ENCODE measurements around the gene COMMD1. TPM values are rescaled to one million over a fixed set of nuclear protein-coding genes. Genes with fewer than 3 reads are reported as not detected.
"Not testable (repeated sequence)": the region's sequence is repeated elsewhere in the genome, so short reads cannot be mapped to it uniquely, and the experiment has no call there.

COMMD1 gene
- total RNA-seq, 1 donor from 2014 or later = 43.6 TPM

DNA sequence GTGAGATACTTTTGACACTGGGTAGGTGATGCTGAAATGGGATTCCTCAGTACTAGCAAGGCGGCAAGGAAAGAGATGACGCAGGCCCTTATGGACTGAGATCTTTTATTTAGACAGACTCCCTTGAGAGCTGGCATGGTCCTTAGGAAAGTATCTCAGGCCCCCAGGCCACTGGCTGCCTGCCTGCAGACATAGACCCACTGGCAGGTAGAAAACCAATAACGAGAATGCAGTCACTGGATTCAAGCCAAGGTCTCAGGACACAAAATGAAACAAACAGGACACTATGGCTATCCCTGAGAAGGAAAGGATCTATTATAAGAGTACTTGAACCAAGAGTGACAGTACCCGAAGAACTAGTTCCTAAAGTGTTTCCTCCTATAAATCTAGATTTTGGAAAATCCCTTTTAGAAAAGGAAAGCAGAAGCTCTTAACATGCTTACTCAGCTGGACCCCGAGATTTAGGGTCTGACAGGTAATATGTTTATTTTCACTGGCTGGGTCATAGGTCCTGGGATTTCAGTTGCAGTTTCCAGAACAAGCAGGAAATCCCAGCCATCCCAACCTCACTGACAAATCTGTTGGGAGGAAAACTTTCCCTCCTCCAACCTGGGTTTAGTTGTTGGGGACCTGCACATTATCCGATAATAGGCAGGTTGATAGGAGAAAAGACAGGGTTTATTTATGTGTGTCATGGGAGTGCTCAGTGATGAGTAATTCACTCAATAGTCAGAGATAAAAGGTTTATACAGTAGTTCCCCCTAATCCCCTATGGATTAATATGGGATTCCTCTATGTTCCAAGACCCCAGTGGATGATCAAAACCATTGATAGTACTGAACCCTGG, 44.5 kb downstream of the COMMD1 start:
- H3K27me3 Mint-ChIP-seq = no peaks in the 10 kb centered on the region
- peak overlapping the region; percentile 20 for H3K27ac Mint-ChIP-seq
- no peak for DNase-seq (ENCODE audit: extremely low spot score, unreplicated experiment)
- peaks cover 28% of the 10 kb centered on the region for H3K4me1 Mint-ChIP-seq (ENCODE audit: unreplicated experiment)
- peaks cover 9% of the 10 kb centered on the region for H3K9me3 Mint-ChIP-seq
- peaks cover 12% of the 10 kb centered on the region for H3K36me3 Mint-ChIP-seq
- TF ChIP-seq, protein P1, sequence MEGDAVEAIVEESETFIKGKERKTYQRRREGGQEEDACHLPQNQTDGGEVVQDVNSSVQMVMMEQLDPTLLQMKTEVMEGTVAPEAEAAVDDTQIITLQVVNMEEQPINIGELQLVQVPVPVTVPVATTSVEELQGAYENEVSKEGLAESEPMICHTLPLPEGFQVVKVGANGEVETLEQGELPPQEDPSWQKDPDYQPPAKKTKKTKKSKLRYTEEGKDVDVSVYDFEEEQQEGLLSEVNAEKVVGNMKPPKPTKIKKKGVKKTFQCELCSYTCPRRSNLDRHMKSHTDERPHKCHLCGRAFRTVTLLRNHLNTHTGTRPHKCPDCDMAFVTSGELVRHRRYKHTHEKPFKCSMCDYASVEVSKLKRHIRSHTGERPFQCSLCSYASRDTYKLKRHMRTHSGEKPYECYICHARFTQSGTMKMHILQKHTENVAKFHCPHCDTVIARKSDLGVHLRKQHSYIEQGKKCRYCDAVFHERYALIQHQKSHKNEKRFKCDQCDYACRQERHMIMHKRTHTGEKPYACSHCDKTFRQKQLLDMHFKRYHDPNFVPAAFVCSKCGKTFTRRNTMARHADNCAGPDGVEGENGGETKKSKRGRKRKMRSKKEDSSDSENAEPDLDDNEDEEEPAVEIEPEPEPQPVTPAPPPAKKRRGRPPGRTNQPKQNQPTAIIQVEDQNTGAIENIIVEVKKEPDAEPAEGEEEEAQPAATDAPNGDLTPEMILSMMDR (conservative IDR thresholded peaks at IDR 0.05) = no peak
- no peak overlapping the region for H3K4me3 Mint-ChIP-seq

DNA sequence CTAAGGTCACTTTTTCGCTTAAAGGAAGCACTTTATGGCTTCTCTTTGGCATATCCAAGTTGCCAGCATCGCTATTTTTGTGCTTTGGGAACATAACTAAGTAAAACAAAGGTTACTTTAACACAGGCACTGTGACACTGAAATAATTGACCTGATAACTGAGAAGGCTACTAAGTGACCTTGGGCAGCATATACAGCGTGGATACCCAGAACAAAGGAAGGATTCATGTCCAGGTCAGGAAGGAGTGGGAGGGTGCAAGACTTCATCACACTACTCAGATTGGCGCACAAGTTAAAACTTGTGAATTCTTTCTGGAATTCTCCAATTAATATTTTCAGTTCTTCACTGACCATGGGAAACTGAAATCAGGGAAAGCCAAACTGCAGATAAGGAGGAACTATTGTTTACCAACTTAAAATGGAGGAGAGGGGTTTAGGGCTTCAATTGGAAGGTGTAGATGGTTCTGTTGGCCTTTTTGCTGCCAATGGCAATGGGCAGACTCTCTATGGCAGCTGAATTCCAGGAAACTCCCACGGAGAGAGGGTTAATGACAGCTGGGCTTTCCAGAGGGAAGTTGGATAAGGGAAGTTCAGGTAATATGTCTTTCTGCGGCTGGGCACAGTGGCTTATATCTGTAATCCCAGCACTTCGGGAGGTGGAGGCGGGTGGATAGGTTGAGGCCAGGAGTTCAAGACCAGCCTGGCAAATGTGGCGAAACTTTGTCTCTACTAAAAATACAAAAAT, 45.3 kb downstream of the COMMD1 start:
- H3K27me3 Mint-ChIP-seq = no peaks in the 10 kb centered on the region
- H3K4me3 Mint-ChIP-seq = no peak overlapping the region
- TF ChIP-seq, protein P1 (conservative IDR thresholded peaks at IDR 0.05) = no peak
- peaks cover 22% of the 10 kb centered on the region for H3K4me1 Mint-ChIP-seq (ENCODE audit: unreplicated experiment)
- H3K9me3 Mint-ChIP-seq = peaks cover 9% of the 10 kb centered on the region
- DNase-seq (ENCODE audit: extremely low spot score, unreplicated experiment) = no peak
- H3K36me3 Mint-ChIP-seq = peaks cover 12% of the 10 kb centered on the region
- H3K27ac Mint-ChIP-seq = no peak overlapping the region

DNA sequence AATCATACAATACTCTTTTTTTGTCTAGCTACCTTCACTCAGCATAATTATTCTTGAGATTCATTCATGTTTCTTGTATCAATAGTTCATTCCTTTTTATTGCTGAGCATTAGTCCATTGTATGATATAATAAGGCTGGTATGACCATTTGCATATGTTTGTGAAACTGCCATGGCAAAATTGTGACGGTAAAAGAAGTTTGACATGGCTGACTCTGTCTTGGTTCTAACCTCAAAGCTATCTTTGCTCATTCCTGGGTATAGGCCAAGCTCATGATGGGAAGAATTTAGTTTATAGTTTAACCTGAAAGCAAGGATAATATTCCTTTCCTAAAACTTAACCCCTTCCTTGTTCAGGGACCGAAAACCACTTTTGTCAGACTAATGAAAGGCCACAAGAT, 46.4 kb downstream of the COMMD1 start:
- no peaks in the 10 kb centered on the region for H3K27me3 Mint-ChIP-seq

DNA sequence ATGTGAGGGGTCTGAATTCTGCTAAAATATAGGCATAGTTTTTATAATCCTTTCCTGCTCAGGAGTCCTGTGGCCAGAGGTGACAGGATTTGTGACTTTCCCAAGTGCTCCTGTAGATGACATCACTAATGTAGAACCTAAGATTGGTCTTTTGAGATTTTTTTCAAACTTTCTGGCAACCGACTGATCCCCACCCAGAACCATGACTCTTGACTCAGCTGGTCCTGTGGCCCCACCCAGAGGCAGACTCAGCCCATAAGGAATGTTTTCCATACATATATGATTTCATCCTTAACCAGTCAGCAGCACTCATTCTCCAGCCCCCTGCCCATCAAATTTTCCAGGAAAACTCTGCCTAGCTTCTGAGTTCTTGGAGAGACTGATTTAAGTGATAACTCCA, 46.8 kb downstream of the COMMD1 start:
- H3K4me1 Mint-ChIP-seq (ENCODE audit: unreplicated experiment) = peaks cover 21% of the 10 kb centered on the region
- H3K27me3 Mint-ChIP-seq = no peaks in the 10 kb centered on the region
- no peak overlapping the region for H3K4me3 Mint-ChIP-seq
- no peak for DNase-seq (ENCODE audit: extremely low spot score, unreplicated experiment)
- TF ChIP-seq, protein P1 (conservative IDR thresholded peaks at IDR 0.05) = no peak
- no peak overlapping the region for H3K27ac Mint-ChIP-seq
- H3K36me3 Mint-ChIP-seq = peaks cover 12% of the 10 kb centered on the region
- H3K9me3 Mint-ChIP-seq = peaks cover 9% of the 10 kb centered on the region

More for the DNA sequence above, 46.4 kb downstream of the COMMD1 start:
- H3K9me3 Mint-ChIP-seq = peaks cover 9% of the 10 kb centered on the region
- H3K36me3 Mint-ChIP-seq = peaks cover 12% of the 10 kb centered on the region
- no peak overlapping the region for H3K4me3 Mint-ChIP-seq
- no peak overlapping the region for H3K27ac Mint-ChIP-seq
- TF ChIP-seq, protein P1 (conservative IDR thresholded peaks at IDR 0.05) = no peak
- DNase-seq (ENCODE audit: extremely low spot score, unreplicated experiment) = no peak
- peaks cover 21% of the 10 kb centered on the region for H3K4me1 Mint-ChIP-seq (ENCODE audit: unreplicated experiment)

DNA sequence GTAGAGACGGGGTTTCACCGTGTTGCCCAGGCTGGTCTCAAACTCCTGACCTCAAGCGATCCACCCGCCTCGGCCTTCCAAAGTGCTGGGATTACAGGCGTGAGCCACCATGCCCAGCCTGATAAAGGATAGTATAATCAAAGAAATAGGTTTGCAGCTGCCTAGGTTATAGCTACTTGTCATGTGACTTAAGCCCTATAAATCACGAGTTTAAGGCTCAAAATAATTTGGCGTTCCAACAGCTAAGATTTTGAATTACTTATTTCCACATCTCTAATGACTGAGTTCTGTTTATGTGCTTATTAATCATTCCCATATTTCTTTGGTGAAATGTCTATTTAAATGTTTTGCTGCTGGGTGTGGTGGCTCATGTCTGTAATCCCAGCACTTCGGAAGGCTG, 49.4 kb downstream of the COMMD1 start:
- Mint-ChIP-seq H3K9me3 (peaks cover 12% of the 10 kb centered on the region), H3K4me1 (ENCODE audit: unreplicated experiment) (peaks cover 13% of the 10 kb centered on the region), H3K36me3 (peaks cover 15% of the 10 kb centered on the region)
- H3K4me3 Mint-ChIP-seq; H3K27me3 Mint-ChIP-seq; DNase-seq (ENCODE audit: extremely low spot score, unreplicated experiment); H3K27ac Mint-ChIP-seq: not testable (repeated sequence)

Measured in type B pancreatic cell (in vitro differentiated cells).